ENCODE measurements around the gene COTL1. TPM values are rescaled to one million over a fixed set of nuclear protein-coding genes. Genes with fewer than 3 reads are reported as not detected.

Gene COTL1
- total RNA-seq, 4 donors from 2014 or later, result 19.1 to 66.9 (median 29.4) TPM

GRCh38 chr16:84538222-84538840 lies 79.5 kb downstream of the COTL1 start:
- Histone ChIP-seq H3K9me3 (no peaks in the 10 kb centered on the region), H3K27ac (no peak overlapping the region), H3K36me3 (no peaks in the 10 kb centered on the region), H3K4me1 (no peaks in the 10 kb centered on the region), H3K27me3 (no peaks in the 10 kb centered on the region), H3K4me3 (no peak overlapping the region)
- no peak for TF ChIP-seq POLR2A (IDR thresholded peaks at IDR 0.05)
- TF ChIP-seq, protein P1, sequence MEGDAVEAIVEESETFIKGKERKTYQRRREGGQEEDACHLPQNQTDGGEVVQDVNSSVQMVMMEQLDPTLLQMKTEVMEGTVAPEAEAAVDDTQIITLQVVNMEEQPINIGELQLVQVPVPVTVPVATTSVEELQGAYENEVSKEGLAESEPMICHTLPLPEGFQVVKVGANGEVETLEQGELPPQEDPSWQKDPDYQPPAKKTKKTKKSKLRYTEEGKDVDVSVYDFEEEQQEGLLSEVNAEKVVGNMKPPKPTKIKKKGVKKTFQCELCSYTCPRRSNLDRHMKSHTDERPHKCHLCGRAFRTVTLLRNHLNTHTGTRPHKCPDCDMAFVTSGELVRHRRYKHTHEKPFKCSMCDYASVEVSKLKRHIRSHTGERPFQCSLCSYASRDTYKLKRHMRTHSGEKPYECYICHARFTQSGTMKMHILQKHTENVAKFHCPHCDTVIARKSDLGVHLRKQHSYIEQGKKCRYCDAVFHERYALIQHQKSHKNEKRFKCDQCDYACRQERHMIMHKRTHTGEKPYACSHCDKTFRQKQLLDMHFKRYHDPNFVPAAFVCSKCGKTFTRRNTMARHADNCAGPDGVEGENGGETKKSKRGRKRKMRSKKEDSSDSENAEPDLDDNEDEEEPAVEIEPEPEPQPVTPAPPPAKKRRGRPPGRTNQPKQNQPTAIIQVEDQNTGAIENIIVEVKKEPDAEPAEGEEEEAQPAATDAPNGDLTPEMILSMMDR (IDR thresholded peaks at IDR 0.05), result no peak
- DNase-seq, result no peak
- intact Hi-C loops (cut with DNase I; ENCODE audit: low total_unique reads), result no loop called here

- Histone ChIP-seq H3K27ac (no peak overlapping the region), H3K4me3 (no peak overlapping the region), H3K36me3 (no peaks in the 10 kb centered on the region), H3K4me1 (no peaks in the 10 kb centered on the region), H3K27me3 (no peaks in the 10 kb centered on the region), H3K9me3 (no peaks in the 10 kb centered on the region)
- intact Hi-C loops (cut with DNase I; ENCODE audit: low total_unique reads), result no loop called here
- TF ChIP-seq, protein P1 (IDR thresholded peaks at IDR 0.05), result no peak
- no peak for TF ChIP-seq POLR2A (IDR thresholded peaks at IDR 0.05)
- DNase-seq, result no peak
Observed at GRCh38 chr16:84537491-84538151, 80.3 kb downstream of the COTL1 start.

DNA sequence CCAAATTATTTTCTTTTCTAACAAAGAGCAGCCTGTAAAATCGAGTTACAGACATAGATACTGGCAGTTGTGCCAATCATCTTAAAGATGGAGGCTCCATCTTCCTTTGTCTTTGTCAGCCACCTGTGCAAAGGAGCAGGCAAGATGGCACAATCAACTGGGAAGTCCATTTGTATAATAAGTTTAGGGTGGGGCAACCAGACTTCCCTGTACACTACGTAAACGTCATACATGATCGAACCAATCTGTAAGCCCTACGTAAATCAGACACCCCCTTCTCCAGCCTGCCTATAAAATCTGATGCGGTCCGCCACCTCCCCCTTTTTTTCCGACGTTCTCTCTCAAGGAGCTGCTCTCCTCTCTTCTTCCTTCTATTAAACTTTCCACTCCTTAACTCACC lies 82.0 kb downstream of the COTL1 start:
- no peak for DNase-seq
- H3K9me3 ChIP-seq, result no peaks in the 10 kb centered on the region
- H3K27ac ChIP-seq, result no peak overlapping the region
- H3K4me1 ChIP-seq, result peaks cover 8 to 10% of the 10 kb centered on the region in 2 donors
- TF ChIP-seq POLR2A (IDR thresholded peaks at IDR 0.05), result no peak
- TF ChIP-seq, protein P1 (IDR thresholded peaks at IDR 0.05), result no peak
- intact Hi-C loops (cut with DNase I; ENCODE audit: low total_unique reads), result no loop called here
- H3K36me3 ChIP-seq, result no peaks in the 10 kb centered on the region
- H3K27me3 ChIP-seq, result no peaks in the 10 kb centered on the region
- no peak overlapping the region for H3K4me3 ChIP-seq

- H3K27ac ChIP-seq, result no peak overlapping the region
- intact Hi-C loops (cut with DNase I; ENCODE audit: low total_unique reads), result no loop called here
- no peaks in the 10 kb centered on the region for H3K36me3 ChIP-seq
- no peak for DNase-seq
- TF ChIP-seq POLR2A (IDR thresholded peaks at IDR 0.05), result no peak
- TF ChIP-seq, protein P1 (IDR thresholded peaks at IDR 0.05), result no peak
- H3K4me3 ChIP-seq, result no peak overlapping the region
- no peaks in the 10 kb centered on the region for H3K9me3 ChIP-seq
- H3K27me3 ChIP-seq, result no peaks in the 10 kb centered on the region
- peaks cover 8 to 10% of the 10 kb centered on the region in 2 donors for H3K4me1 ChIP-seq
Observed at GRCh38 chr16:84535408-84535807, 82.5 kb downstream of the COTL1 start.

DNA sequence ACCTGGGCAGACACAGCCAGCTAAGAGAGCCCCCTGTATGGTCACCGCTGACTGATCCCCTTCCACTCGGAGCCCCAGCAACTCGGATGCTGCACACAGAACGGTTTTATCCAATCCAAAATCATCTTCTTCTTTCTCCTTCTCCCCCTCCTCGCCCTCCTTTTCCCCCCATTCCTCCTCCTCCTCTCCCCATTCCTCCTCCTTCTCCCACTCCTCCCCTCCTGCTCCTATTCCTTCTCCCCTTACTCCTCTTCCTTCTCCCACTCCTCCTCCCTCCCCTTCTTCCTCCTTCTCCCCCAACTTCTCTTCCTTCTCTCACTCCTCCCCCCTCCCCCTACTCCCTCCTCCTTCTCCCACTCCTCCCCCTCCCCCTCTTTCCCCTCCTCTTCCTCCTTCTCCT lies 83.1 kb downstream of the COTL1 start:
- Histone ChIP-seq H3K27ac (no peak overlapping the region), H3K9me3 (no peaks in the 10 kb centered on the region), H3K36me3 (no peaks in the 10 kb centered on the region), H3K27me3 (no peaks in the 10 kb centered on the region), H3K4me3 (no peak overlapping the region), H3K4me1 (peaks cover 8 to 10% of the 10 kb centered on the region in 2 donors)
- intact Hi-C loops (cut with DNase I; ENCODE audit: low total_unique reads), result no loop called here
- TF ChIP-seq POLR2A (IDR thresholded peaks at IDR 0.05), result no peak
- TF ChIP-seq, protein P1 (IDR thresholded peaks at IDR 0.05), result no peak
- no peak for DNase-seq
